ENCODE data around the gene MYO9A.

Gene MYO9A

DNA sequence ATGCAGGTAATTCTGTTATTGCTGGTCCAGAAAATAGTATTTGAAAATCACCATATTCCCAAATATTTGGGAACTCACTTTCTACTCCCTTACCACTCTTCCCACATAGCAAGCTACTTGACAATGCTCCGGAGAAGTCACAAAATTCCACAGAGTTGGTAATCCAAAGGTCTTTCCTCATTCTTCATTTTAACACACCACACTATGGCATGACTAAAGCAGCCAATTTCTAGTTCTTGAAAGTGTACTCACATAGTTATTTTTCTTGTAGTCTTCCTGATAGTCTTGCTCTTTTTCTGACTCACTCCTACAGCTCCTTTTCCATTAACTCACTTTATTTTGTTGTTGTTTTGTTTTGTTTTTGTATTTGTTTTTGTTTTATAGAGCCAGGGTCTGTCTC, 67.2 kb downstream of the MYO9A start:
- TF ChIP-seq, protein P1, sequence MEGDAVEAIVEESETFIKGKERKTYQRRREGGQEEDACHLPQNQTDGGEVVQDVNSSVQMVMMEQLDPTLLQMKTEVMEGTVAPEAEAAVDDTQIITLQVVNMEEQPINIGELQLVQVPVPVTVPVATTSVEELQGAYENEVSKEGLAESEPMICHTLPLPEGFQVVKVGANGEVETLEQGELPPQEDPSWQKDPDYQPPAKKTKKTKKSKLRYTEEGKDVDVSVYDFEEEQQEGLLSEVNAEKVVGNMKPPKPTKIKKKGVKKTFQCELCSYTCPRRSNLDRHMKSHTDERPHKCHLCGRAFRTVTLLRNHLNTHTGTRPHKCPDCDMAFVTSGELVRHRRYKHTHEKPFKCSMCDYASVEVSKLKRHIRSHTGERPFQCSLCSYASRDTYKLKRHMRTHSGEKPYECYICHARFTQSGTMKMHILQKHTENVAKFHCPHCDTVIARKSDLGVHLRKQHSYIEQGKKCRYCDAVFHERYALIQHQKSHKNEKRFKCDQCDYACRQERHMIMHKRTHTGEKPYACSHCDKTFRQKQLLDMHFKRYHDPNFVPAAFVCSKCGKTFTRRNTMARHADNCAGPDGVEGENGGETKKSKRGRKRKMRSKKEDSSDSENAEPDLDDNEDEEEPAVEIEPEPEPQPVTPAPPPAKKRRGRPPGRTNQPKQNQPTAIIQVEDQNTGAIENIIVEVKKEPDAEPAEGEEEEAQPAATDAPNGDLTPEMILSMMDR (IDR thresholded peaks at IDR 0.05; ENCODE audit: control insufficient read depth, insufficient read depth, low read depth, low read length, missing control alignments): no peak
- DNase-seq (ENCODE audit: low read depth): peak; percentile 3
- no peak overlapping the region for H3K4me3 ChIP-seq (ENCODE audit: control insufficient read depth, low read depth, low read length)

DNA sequence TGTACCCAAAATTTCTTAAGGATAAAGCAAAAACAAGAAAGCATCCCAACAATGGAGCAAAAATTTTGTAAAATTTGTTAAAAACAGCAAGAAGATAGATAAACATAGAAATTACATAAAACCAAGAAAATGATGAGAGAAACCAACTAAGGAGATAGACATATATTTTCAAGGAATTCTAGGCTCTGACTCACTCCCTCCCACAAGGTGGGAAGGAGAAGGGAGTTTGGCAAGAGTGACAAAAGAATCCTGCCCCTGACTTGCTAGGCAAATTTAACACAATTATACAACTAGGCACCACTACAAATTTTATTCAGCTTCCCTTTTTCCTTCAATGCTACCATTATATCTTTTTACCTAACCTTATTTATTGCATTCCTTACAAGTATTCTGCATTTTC, 70.9 kb downstream of the MYO9A start:
- TF ChIP-seq, protein P1 (IDR thresholded peaks at IDR 0.05; ENCODE audit: control insufficient read depth, insufficient read depth, low read depth, low read length, missing control alignments): no peak
- no peak overlapping the region for H3K4me3 ChIP-seq (ENCODE audit: control insufficient read depth, low read depth, low read length)

DNA sequence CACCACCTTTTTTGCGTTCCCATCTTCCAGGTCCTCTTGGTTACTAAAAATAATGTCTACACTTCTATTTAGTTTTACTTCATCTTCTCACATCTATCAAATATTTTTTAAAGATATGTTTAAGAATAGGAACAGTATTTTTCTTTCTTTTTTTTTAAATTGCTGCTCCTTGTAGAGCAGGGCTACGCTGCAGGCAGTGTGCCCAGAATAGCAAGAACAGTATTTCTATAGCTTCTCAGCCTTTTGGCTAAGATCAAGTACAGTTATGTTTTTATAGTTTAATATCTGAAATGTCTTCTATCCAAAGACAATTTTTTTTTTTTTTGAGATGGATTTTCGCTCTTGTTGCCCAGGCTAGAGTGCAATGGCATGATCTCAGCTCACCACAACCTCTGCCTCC, 73.0 kb downstream of the MYO9A start:
- DNase-seq (ENCODE audit: low read depth): no peak
- H3K4me3 ChIP-seq (ENCODE audit: control insufficient read depth, low read depth, low read length): no peak overlapping the region
- TF ChIP-seq, protein P1 (IDR thresholded peaks at IDR 0.05; ENCODE audit: control insufficient read depth, insufficient read depth, low read depth, low read length, missing control alignments): no peak

More for the DNA sequence above, 70.9 kb downstream of the MYO9A start:
- DNase-seq (ENCODE audit: low read depth): no peak

DNA sequence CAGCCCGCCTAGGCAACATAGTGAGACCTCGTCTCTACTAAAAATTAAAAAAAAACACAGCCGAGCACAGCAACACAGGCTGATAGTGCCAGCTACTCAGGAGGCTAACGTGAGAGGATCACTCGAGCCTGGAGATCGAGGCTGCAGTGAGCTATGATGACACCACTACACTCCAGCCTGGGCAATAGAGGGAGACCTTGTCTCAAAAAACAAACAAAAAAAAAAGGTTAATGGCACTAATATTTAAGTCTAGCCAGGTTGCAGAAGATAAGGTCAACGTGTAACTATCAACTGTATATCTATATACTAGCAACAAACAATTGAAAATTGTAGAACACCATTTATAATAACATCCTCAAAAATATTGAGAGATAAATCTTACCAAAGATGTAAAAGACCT, 75.1 kb downstream of the MYO9A start:
- no peak overlapping the region for H3K4me3 ChIP-seq (ENCODE audit: control insufficient read depth, low read depth, low read length)
- TF ChIP-seq, protein P1 (IDR thresholded peaks at IDR 0.05; ENCODE audit: control insufficient read depth, insufficient read depth, low read depth, low read length, missing control alignments): no peak
- DNase-seq (ENCODE audit: low read depth): no peak

DNA sequence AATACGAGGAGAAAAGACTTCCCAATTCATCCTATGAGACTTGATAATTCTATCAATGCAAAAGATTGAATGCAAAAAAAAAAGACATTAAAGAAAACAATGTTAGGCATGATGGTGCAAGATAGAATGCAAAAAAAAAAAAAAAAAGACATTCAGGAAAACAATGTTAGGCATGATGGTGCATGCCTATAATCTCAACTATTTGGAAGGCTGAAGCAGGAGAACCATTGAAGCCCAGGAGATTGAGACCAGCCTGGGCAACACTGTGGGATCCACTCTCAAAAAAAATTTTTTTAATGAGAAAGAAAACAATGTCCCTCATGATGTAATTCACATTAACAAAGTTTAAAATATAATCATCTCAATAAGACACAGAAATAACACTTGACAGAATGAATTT, 75.9 kb downstream of the MYO9A start:
- TF ChIP-seq, protein P1 (IDR thresholded peaks at IDR 0.05; ENCODE audit: control insufficient read depth, insufficient read depth, low read depth, low read length, missing control alignments): no peak
- no peak for DNase-seq (ENCODE audit: low read depth)
- H3K4me3 ChIP-seq (ENCODE audit: control insufficient read depth, low read depth, low read length): no peak overlapping the region

DNA sequence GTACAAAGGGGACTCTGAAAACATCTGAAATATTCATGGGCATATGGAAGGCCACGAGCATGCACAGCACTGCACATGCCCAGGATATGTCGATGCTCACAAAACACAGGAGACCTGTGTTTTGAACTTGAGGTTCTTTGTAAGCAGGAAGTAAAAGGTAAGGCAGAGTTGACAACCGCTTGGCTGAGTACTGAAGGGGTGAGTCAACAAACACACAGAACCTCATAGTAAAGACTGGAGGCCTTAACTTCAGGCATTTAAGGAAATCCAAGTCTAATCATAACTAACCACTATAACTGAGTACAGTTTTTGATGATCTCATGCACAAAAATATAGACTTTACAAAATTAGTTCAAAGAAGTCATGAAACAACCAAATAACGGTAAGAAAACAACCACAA, 80.6 kb downstream of the MYO9A start:
- TF ChIP-seq, protein P1 (IDR thresholded peaks at IDR 0.05; ENCODE audit: control insufficient read depth, insufficient read depth, low read depth, low read length, missing control alignments): no peak
- H3K4me3 ChIP-seq (ENCODE audit: control insufficient read depth, low read depth, low read length): no peak overlapping the region
- DNase-seq (ENCODE audit: low read depth): no peak
